Activated gamma-delta T cell treated with anti-CD3 and anti-CD28 coated beads, Interleukin-2, amount 50 U/mL, for 16 hours (primary cell): ENCODE data around the gene WWOX.

Experiments used
- DNase-seq: peaks from one replicate; pipeline ENCODE4 v3.0.0-alpha.2; 2020; ENCODE audit warnings: low read depth

The WWOX gene

DNA sequence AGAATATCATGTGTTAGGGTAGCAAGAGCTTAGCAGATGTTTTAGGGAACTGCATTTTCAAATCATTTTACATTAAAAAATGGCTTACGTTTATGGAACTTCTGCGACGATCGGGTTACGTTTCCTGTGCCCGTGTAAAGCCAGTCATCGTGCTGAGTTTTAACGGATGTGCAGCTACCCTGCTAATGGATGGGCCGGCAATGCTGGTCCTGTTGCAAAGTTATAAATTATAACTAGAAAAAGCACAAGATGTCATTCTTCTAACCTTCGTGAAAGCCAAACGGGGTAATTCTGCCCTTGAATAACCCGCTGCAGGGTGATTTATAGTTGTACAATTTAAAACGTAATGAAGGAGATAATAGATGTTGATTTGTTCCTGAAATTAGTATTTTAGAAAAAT, 339.2 kb downstream of the WWOX start:
- no peak for DNase-seq

DNA sequence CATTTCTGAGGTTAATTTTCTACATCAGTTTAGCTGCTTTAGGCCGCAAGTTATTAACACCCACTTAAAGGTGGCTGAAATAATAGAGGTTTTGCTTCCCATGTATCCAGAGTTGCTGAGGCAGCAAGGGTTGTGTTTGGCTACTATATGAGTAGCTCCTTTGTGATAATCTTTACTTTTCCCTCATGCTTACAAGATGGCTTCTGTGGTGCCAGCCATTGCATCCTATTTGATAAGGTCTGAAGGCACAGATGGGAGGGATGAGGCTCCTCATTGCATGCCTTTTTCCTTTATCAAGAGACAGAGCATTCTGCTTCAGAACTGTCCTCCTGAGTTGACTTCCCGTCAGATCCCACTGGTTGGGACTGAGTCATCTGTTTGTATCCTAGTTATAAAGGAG, 340.2 kb downstream of the WWOX start:
- no peak for DNase-seq

DNA sequence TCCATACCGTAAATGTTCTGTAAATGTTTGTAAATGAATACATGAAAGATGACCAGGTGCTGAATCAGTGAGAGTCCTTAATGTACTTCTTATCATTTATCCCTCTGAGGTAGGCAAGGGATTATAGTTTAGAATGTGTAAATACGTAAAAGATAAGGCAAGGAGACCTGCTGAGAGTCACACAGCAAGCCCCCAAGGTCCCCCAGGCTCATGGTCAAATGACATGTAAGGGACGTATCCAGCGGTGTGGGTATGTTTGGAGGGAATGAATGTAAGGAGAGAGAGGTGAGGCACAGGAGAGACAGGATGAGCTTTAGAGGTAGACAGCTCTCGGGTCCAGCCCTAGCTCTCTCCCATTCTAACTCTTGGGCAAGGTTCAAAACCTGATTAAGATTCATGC, 341.8 kb downstream of the WWOX start:
- no peak for DNase-seq

DNA sequence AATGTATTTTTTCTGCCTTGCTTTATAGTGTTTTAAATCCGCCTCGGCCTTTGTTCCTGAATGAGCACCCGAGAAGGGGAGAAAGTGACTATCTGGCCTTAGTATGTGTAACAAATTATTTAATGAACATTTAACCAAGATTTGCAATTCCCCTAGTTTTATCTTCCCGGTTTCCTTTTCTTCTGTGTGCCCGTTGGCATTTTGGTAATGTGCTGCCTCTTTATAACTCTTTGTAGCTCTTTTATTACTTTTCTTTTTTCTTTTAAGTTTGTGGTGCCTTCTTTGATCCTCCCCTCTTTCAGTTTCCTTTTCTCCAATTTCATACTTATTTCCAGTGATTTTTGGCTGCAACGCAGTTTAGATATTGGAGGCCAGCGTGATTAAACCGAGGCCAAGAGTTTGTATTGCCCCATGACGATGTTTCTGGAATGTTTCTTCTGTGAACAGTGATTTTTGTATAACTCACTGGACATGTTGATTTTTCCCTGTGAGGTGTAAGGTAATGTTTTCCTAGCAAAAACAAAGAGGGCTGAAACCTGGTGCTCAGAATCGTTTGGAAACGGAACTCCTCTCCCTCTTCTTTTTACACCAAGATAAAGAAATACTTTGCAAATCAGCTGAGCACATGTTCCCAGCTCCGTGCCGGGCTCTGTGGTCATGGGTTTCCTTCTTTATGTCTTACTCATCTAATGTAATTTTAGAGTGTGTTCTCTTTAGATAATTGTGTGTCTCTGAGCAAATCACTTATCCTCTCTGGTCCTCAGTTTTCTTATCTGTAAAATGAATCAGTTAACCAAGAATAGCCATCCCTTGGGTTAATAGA, 344.3 kb downstream of the WWOX start:
- DNase-seq: no peak

DNA sequence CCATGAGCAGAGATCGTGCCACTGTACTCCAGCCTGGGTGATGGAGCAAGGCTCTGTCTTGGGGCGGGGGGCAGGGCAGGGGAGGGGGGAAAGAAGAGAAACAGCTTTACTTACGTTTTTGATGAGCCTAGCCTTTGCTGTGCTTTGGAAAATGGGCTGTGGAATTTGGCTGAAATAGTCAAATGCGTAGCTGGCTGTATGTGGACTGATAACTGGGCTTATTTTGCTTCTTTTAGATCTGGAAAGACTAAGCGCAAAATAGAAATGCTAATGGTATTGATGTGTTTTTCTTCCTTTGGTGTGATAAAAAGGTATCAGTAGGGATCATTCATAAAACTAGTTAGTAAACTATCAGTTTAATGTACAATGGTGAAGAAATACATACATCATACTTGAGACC, 346.4 kb downstream of the WWOX start:
- DNase-seq: no peak

DNA sequence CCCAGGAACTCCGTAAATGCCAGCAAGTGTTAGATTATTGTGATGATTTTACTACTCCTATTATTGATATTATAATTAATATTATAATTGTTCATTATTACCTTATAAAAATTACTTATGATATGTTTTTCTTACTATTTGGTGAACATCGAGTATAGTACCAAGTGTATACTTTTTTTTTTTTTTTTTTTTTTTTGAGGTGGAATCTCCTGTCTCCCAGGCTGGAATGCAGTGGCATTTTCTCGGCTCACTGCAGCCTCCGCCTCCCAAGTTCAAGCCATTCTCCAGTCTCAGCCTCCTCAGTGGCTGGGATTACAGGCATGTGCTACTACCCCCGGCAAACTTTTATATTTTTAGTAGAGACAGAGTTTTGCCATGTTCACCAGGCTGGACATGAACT, 347.0 kb downstream of the WWOX start:
- DNase-seq: no peak

DNA sequence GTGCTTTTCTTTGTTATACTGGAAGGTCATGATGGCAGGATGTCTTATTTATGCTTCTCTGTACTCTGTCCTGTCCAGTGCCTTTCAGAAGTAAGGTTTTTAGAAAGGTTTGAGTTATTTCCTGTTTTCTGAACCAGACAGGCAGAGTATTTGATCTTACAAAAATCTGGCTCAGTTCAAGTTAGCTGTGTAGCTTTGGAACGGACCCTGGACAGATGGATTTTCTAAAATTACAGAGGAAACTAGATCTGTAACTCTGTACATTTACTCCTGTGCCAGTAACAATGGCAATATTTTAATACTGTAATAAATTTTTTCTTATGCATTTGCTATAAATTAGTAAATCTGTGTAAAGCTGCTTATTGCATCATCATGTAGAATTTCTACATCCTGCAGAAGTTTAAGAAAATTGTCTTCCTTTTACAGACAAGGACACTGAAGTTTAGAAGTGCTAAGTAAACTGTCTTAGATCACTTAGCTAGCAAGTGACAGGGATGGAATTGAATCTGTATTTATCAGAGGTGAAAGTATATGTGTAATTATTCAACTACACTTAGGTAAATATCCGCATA, 347.6 kb downstream of the WWOX start:
- DNase-seq: no peak

DNA sequence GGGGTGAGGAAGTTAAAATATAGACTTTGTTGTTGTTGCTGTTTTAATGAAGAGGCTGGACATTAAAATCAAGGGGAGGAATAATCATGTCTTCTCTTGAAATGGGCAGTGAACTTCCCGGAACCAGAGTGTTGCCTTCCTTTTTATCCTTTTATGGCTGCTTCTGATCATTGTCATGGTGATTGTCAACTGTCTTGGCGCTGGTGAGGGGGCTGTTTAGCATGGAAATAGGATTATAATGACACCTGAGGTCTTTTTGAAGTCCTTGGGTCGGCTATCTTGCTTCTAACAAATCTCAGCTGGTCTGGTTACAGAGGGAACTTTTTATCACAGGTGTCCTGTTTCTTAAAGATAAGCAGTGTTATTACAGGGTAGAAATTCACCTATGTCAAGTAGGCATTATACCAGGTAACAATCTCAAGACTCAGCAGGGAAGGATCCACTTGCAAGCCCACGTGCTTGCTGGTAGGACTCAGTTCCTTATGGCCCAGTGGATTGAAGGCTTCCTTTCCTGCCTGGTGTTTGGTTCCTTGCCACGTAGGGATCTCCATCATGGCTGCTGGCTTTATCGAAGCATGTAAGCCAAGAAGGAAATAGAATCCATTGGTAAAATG, 349.3 kb downstream of the WWOX start:
- no peak for DNase-seq

DNA sequence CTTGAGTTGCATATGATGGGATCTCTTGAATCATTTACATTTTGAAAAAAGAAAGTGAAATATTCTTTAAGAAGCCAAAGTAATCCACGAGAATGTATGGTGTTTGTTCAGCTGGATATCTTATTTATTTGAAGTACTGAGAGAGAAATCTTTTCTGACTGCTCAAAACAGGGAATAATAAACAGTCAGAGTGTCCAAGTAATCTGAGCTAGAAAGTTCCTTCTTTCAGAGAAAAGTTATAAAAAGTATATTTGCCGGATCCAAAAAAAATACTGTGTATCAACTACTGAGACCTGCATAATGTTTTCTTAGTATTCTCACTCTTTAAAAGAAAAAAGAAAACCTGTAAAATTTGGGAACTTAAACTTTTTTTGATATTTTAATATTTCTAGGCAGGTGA, 350.8 kb downstream of the WWOX start:
- DNase-seq: no peak

DNA sequence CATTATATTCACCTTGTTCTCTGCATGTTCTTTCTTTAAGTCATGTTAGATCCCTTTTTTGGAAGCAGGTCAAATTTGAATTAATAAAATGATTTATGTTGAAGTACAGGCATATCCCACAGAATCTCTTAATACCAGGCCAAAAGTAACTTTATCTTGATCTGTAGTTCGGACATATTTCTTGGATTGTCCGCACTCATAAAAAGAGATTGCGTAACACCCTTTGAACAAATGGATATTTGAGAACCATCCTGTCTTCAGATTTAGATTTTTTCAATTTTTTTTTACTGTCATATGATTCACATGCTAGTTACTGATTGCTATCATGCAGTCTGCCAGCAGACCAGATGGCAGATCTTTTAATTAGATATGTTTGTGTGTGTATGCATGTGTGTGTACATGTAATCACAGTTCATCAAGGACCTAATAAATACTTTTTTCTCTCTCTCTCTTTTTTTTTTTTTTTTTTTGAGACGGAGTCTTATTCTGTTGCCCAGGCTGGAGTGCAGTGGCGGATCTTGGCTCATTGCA, 352.6 kb downstream of the WWOX start:
- no peak for DNase-seq

DNA sequence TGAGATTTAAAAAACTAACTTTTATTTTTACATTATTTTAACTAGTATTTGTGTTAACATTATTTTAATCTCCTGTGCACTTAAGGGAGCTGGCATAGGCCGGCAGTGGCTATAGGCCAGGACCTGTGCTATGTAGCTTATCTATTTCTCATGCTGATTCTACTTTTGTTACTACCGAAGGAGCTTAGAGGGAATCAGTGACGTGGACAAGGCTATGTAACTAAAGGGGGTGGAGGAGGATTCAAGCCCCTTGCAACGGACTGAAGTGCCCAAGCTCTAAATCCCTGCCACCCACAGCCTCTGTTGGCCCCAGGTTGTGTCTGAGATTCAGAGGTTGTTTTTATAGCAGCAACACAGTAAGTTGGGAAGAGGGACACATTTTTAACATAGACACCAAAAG, 356.4 kb downstream of the WWOX start:
- DNase-seq: no peak

DNA sequence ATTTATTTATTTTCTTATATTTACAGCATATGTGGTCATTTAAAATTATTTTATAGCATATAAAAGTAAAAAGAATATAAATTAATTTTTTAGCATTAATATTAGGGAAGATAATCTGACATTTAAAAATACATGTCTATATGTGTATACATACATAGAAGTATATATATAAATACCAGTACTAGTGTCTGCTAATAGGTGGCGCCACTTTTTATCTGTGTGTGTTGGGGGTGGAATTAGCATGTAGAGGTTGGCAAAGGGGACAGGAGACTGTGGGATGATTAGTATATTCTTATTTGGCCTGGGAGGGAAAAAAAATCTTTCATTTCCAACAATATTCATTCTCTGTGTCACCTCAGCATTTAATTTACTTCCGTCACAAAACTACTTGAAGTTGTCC, 359.1 kb downstream of the WWOX start:
- DNase-seq: no peak

DNA sequence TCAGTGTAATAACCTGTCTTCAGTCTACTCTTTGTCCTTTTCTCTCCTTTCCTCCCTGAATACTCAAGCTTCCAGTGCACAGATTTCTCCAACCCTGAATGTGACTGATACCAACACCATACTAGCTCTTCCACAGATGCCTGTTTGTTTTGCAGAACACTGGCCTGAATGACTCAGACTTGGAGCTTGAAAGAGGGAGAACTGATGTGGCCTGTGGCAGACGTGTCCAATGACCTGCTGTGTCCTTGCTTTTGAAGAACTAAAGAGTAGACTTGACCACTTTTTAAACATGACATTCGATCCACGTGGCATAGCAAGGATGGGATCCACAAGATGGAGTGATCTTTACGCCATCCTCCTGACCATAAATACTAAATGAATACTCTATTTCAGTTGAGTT, 361.0 kb downstream of the WWOX start:
- DNase-seq: no peak

DNA sequence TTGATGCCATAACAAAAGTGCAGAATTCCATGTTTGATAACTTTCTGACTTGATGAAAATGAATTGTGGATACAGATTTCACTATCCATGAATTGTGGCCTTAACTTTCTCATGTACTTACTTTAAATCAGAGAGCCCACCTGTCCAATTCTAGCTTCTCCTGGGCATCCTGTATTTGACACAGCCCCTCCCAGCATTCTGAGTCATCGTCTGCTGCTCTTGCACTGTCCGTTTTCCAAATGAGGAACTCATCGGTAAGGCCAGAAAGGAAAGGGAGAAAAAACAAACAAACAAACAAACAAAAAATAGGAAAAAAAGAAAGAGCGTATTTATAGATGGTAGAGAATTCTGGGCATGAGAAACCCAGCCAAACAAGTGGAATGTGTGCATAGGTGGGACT, 361.6 kb downstream of the WWOX start:
- DNase-seq: no peak

DNA sequence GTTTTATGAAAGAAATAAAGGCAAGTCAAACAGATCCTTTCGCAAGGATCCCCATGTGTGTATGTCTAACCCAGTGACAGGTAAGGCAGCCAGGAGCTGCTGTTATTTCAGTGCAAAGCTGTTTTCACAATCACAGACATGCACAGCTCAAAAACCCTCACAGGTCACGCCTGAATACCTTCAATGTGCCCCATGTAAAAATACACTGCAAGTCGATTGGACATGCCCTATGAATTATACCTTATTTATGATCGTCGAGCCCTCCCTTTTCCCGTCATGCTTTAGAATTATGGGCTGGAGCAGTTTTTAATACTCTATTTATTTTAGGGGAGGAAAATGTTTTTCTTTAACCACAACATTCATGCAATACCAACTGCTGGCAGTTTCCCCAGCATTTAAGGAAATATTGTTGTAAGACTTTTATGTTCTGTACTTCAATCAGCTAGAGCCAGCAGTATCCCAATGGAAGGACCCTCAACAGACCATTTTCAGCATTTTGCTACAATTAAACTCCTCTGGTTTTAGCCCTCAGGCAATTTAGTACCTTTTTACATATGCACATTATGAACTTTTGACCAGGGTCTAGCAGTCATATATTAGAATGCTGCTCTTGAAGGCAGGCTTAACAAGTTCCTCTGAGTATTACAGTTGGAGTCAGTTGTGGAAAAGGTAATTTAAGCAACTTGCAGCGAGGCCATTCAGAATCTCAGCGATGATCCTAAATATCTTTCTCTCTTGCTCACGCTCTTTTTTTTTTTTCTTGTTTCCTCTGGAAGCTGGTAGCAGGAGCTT, 362.2 kb downstream of the WWOX start:
- DNase-seq: no peak

DNA sequence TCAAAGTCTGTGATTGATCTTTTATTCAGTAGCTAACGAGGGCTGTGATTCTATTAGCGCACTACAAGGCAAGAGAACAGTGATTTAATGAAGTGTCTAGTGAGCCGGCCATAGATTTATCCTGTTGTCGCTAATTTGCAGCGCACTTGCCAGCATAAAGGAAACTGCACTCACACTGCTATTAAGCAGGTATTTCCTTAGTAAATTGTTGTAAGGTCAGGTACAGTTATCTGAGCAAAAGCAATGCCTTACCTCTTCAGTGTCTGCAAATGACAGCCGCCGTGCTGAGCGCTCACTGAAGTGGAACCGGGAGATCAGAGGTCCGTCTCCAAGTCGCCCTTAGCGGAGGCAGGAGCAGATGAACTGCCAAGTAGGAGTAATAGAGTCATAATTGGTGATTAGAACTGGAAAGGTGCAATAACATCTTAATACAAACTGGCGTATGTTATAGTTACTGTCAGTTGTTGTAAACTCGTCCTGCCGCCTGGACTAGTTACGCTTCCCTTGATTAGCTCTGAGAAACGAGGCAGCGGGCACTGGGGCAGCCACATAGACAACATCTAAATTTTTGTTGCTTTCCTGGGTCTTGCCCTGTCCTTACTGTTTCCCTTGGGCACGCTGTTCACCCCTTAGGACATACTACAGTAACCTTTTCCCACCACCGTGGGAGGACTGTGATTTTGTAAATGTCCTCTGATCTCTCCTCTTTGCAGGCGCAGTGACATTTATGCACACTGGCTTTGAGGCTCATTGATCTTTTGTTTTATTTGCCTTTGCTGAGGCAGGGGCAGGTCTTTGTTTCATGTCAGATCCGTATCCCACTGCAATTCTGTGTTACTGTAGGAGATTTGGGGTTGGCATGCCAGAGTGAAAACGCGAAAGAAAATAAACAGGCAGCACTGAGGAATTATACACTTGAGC, 363.1 kb downstream of the WWOX start:
- no peak for DNase-seq

DNA sequence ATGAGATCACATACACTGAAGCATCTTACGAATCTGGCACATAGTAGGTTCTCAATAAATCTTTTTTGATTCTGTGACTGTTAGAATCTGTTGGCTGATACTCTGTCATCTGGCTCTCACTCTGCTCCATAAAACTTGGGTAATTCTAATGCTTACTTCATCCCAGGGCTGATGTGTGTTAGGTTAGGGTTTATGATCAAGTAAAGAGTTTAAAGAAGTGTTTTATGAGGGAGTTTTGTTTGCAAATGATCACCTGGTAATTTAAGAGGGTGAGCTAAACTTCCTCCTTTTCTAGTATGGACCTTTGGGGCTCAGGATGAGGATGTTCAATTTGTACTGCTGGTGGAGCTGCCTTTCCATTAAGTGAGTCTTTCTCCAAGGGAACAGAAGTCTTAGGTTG, 364.1 kb downstream of the WWOX start:
- no peak for DNase-seq

DNA sequence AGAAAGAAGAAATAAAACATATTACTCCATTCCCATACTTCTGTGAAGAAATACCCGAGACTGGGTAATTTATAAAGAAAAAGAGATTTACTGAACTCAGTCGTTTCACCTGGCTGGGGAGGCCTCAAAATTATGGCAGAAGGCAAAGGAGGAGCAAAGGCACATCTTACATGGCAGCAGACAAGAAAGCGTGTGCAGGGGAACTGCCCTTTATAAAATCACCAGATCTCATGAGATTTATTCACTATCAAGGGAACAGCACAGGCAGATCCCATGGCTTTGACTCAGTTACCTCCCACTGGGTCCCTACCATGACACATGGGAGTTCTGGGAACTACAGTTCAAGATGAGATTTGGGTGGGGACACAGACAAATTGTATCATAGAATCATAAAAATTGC, 365.4 kb downstream of the WWOX start:
- DNase-seq: no peak

DNA sequence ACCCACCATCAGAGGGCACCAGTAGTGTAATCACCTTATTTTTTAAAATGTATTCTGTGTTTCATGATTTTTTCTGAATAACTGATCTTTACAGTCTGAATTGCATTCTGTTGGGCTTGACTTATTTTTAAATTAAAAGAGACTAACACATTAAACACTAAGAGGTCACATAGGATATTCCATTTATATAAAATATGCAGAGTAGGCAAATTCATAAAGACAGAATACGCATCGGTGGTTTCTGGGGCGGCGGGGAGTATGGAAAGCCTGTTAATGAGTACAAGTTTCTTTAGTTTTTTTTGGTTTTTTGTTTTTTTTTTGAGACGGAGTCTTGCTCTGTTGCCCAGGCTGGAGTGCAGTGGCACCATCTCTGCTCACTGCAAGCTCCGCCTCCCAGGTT, 366.3 kb downstream of the WWOX start:
- no peak for DNase-seq

DNA sequence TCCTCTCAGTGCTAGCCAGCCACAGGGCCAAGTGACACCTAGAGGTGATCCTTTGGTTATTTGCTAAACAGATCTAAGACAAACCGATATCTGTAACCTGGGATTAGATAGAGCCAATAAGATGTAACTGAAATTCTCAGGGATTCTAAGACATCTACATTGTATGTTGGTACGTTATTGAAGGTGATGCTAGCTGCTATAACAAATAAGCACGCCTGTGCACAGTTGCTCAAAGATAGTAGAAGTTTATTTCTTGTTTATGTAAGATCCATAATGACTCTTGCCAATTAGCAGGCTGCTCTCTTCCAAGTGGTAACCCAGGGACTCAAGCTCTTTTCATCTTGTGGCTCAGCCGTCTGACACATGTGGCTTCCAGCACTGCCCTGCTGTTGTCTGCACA, 370.3 kb downstream of the WWOX start:
- no peak for DNase-seq

DNA sequence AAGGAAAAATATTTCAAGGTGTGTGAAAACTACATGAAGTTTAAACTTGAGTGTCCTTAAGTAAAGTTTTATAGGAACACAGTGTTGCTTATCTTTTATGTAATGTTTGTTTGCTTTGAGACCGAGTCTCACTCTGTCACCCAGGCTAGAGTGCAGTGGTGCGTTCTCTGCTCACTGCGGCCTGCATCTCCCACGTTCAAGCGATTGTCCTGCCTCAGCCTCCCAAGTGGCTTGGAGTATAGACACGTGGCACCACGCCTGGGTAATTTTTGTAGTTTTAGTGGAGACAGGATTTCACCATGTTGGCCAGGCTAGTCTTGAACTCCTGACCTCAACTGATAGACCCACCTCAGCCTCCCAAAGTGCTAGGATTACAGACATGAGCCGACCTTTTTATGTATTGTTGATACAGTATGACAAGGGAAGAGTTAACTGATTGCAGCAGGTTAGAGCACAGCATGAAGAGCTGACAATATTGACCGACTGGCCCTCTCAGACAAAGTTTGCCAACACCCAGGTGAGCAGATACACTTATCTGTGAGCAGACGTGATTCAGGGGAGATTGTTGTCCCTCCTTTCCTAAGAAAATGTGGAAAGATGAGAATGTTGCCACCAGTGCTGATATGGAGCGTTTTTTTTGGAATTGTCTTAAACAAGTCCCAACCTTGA, 373.7 kb downstream of the WWOX start:
- no peak for DNase-seq
